ENCODE results near the gene B3GALT5. TPM values are rescaled to one million over a fixed set of nuclear protein-coding genes. Genes with fewer than 3 reads are reported as not detected.

The B3GALT5 gene
- under 0.01 and 0.18 TPM in 2 replicates for total RNA-seq (2012; rRNA removed)
- polyA plus RNA-seq (2012; rRNA removed): 0.05 TPM in 1 of 2 replicates, not detected in the other
- 0.03 TPM in 1 of 2 replicates, not detected in the other for polyA plus RNA-seq (2012; cell fraction: cytosol; rRNA removed)
- polyA plus RNA-seq (2012; cell fraction: nucleus; rRNA removed; ENCODE audit: low replicate concordance): 0.07 and 0.08 TPM in 2 replicates
- percentile 5 among the genes with signal in this experiment for Bru-seq, nascent RNA
- BruChase-seq, experiment 1, labeled RNA remaining after a 6-hour chase: percentile 7 among the genes with signal in this experiment
- percentile 5 among the genes with signal in this experiment for BruChase-seq, experiment 2, labeled RNA remaining after a 2-hour chase
- long read RNA-seq: 0 reads

- no TSS peak for BruUV-seq (replicated peaks)
- in situ Hi-C loops (cut with MboI; ENCODE audit: low sequenced_read_pairs) (no loop called here), dilution Hi-C loops (cut with HindIII; ENCODE audit: low sequenced_read_pairs, unreplicated experiment) (no loop called here), intact Hi-C loops (cut with micrococcal nuclease) (loop anchor here (10.0 kb wide), 1 partner anchor 548 kb away; no protein-coding TSS in a partner anchor)
- no peaks in the 10 kb centered on the region for H4K20me1 ChIP-seq (ENCODE audit: insufficient read depth, low read length)
- no peak within 1 kb of the TSS for H2BK15ac ChIP-seq (ENCODE audit: low read depth, low read length)
- H2AK5ac ChIP-seq (ENCODE audit: low read depth, low read length): no peak within 1 kb of the TSS
- no peaks in the 10 kb centered on the region for H3K9me1 ChIP-seq (ENCODE audit: insufficient read depth, low read length)
- no peak within 1 kb of the TSS for H3K4ac ChIP-seq (ENCODE audit: low read depth, low read length)
- peak within 1 kb of the TSS; percentile 25 for H2AK9ac ChIP-seq (replicated peaks; ENCODE audit: low read depth, low read length, poor library complexity)
- H4K5ac ChIP-seq (ENCODE audit: low read depth, low read length): no peak within 1 kb of the TSS
- H3K9ac ChIP-seq (ENCODE audit: low read depth, low read length): no peak within 1 kb of the TSS
- no peak within 1 kb of the TSS for H2BK20ac ChIP-seq (ENCODE audit: low read depth, low read length)
- H3K36me3 ChIP-seq (ENCODE audit: control insufficient read depth, insufficient read depth, low read length): no peaks in the 10 kb centered on the region
- H4K8ac ChIP-seq (ENCODE audit: low read depth in 2 of 2, low read length in 2 of 2): no peak within 1 kb of the TSS
- no peak for DNase-seq
- H3K4me1 ChIP-seq (ENCODE audit: control insufficient read depth, insufficient read depth, low read length): no peaks in the 10 kb centered on the region
- H3K14ac ChIP-seq (replicated peaks; ENCODE audit: low read depth, low read length): no peak within 1 kb of the TSS
- H2AFZ ChIP-seq (replicated peaks; ENCODE audit: low read length, poor library complexity): peak within 1 kb of the TSS; percentile 74
- H2BK120ac ChIP-seq (ENCODE audit: low read depth, low read length): no peak within 1 kb of the TSS
- POLR2A ChIA-PET (ENCODE audit: unreplicated experiment): interaction anchor here (0.6 kb wide), 1 partner anchor 29 kb away, joined by 4 read pairs; no protein-coding TSS in a partner anchor
- H3K27ac ChIP-seq (ENCODE audit: insufficient read depth, low read length): no peak within 1 kb of the TSS
- H4K91ac ChIP-seq (ENCODE audit: insufficient read depth, low read depth, low read length): no peak within 1 kb of the TSS
- no peaks in the 10 kb centered on the region for H3K79me1 ChIP-seq (ENCODE audit: low read depth in 1 of 2, low read length in 2 of 2)
- 7% methylated on average over 5 of the region's 63 CpGs; no CpG with 5 or more reads in 1 of the 2 experiments for WGBS, 2 experiments (ENCODE audit: extremely low coverage in 2 of 2, insufficient read length in 1 of 2)
- 0 out of 2 replicates have a peak within 1 kb of the TSS, but pooled peaks have one; percentile 32 for H3K4me3 ChIP-seq (ENCODE audit: insufficient read depth, low read depth, low read length)
- ATAC-seq (ENCODE audit: low read depth): peak; percentile 54
- H3K23ac ChIP-seq (ENCODE audit: low read depth, low read length): no peak within 1 kb of the TSS; the same call in 1 of the 2 replicates
- H3K9me3 ChIP-seq (ENCODE audit: control insufficient read depth, insufficient read depth, low read length): no peaks in the 10 kb centered on the region
- no peak within 1 kb of the TSS for H3K18ac ChIP-seq (ENCODE audit: low read depth, low read length)
- H3K27me3 ChIP-seq (ENCODE audit: control insufficient read depth, insufficient read depth, low read length): peaks cover 38% of the 10 kb centered on the region
- no peak within 1 kb of the TSS for H2BK5ac ChIP-seq (ENCODE audit: low read depth, low read length, poor library complexity, severe bottlenecking)
- no peak for TF ChIP-seq CEBPB (IDR thresholded peaks at IDR 0.05; ENCODE audit: low read depth, low read length)
- no peak for TF ChIP-seq BHLHE40 (IDR thresholded peaks at IDR 0.05; ENCODE audit: low read depth, low read length)
- TF ChIP-seq MAFK (IDR thresholded peaks at IDR 0.05; ENCODE audit: low read depth, low read length): no peak
- no peak for TF ChIP-seq ELK1 (IDR thresholded peaks at IDR 0.05; ENCODE audit: borderline replicate concordance, low read depth, low read length)
- no peak for TF ChIP-seq USF2 (IDR thresholded peaks at IDR 0.05; ENCODE audit: low read depth, low read length)
- no peak within 1 kb of the TSS for H3K56ac ChIP-seq (ENCODE audit: extremely low read depth, insufficient read depth, low read length)
- peak within 1 kb of the TSS; percentile 85 for H3K4me2 ChIP-seq (ENCODE audit: low read depth, low read length)
- CTCF ChIA-PET: interaction anchor here (0.6 kb wide), 1 partner anchor 79 kb away, joined by 3 read pairs; no protein-coding TSS in a partner anchor
These were observed at the start of gene B3GALT5 for GRCh38 chr21:39612233-39613040. TSS of gene B3GALT5 (plus strand) at chr21:39612940. CDS start at chr21:39660560, 47,620 bp downstream.
